Heart left ventricle (tissue), 16 donors: ENCODE results near the gene PEPD. TPM values are rescaled to one million over a fixed set of nuclear protein-coding genes. Genes with fewer than 3 reads are reported as not detected.

Source experiments
- ATAC-seq, 4 donors: fragments of 200-7000 bp; cut with Tn5 transposase; one replicate each; pipeline ENCODE4 v1.9.1; 2020 to 2022; ENCODE audit warnings: moderate library complexity in 4 of 4, mild to moderate bottlenecking in 3 of 4, moderate number of reproducible peaks in 1 of 4
- DNase-seq, 5 donors: peaks; one replicate each; pipeline ENCODE4 v3.0.0-alpha.2; 2020
- H3K27ac ChIP-seq, 12 donors: fragments of 200-600 bp; sonication (generic) in 4 of 12; one replicate each; pipeline versions ENCODE4 v1.5.0 to v1.8.0; 2016 to 2022; ENCODE audit warnings: mild to moderate bottlenecking in 2 of 12
- H3K27me3 ChIP-seq, 9 donors: fragments of 200-600 bp; sonication (generic) in 2 of 9; one replicate each; pipeline versions ENCODE4 v1.5.1 to v1.8.0; 2016 to 2022; ENCODE audit warnings: mild to moderate bottlenecking in 3 of 9
- H3K36me3 ChIP-seq, 9 donors: fragments of 200-600 bp; sonication (generic) in 2 of 9; one replicate each; pipeline versions ENCODE4 v1.5.0 to v1.8.0; 2018 to 2022; ENCODE audit warnings: mild to moderate bottlenecking in 2 of 9
- H3K4me1 ChIP-seq, 12 donors: fragments of 200-600 bp; sonication (generic) in 4 of 12; one replicate each; pipeline versions ENCODE4 v1.5.0 to v1.8.0; 2016 to 2022; ENCODE audit warnings: mild to moderate bottlenecking in 3 of 12
- H3K4me3 ChIP-seq, 12 donors: fragments of 200-600 bp; sonication (generic) in 4 of 12; one replicate each; pipeline versions ENCODE4 v1.5.0 to v1.8.0; 2017 to 2022; ENCODE audit warnings: mild to moderate bottlenecking in 9 of 12, moderate library complexity in 4 of 12
- H3K9me3 ChIP-seq, 12 donors: fragments of 200-600 bp; sonication (generic) in 4 of 12; one replicate each; pipeline versions ENCODE4 v1.5.0 to v1.8.0; 2016 to 2022; ENCODE audit warnings: mild to moderate bottlenecking in 1 of 12
- POLR2A ChIP-seq, 2 donors: fragments of 450-650 bp; IDR thresholded peaks; one replicate each; pipeline ENCODE4 v1.6.1; 2017; ENCODE audit warnings: antibody characterized with exemption in 2 of 2, mild to moderate bottlenecking in 2 of 2, moderate library complexity in 2 of 2
- WGBS, 4 donors: extraction: QIAGEN DNeasy Blood & Tissue Kit in 2 of 4; methylation state at CpG; one replicate each; pipeline versions ENCODE4 v1.1.5 to v1.1.7; 2013 to 2018; 5-methylcytosine and 5-hydroxymethylcytosine counted together
- intact Hi-C, 10 donors: fragments of 100-400 bp; cut with DNase I; formaldehyde crosslinking; loops; one replicate each; pipeline versions ENCODE4 v1.11.1 to v1.14.2; 2022
- polyA plus RNA-seq, 2 donors: library from polyadenylated mRNA; stranded (reverse); fragments of 200-250 nt; gene quantifications; one replicate each; pipeline ENCODE4 v1.2.3, GENCODE V29; 2013
- total RNA-seq, 9 donors: library from RNA; depleted of rRNA in 2 of 9; stranded (reverse); fragments of >200 nt in 2 of 9; fragmentation: NEBNext Ultra II Directional in 3 of 9; extraction: Animal tissue kit (Norgen Biotek cat#: 25700) in 3 of 9; gene quantifications; one replicate each; pipeline versions ENCODE4 v1.1.0 to v1.2.4, GENCODE V29; 2016 to 2023
- TF ChIP-seq, protein P1 (sequence below), 12 donors: fragments of 200-600 bp; sonication (generic) in 4 of 12; IDR thresholded peaks; one replicate each; pipeline versions ENCODE4 v1.5.0 to v1.8.0; 2018 to 2022; ENCODE audit warnings: antibody characterized with exemption in 12 of 12, mild to moderate bottlenecking in 5 of 12
- donor health status: ischemic (EF 13 %, LVEDD 7.1; RV severe dilation, severe dysfunction).
- donor health status: healthy with polysubstance abuse.
- donor health status: DM: no; HTN: yes; CAD: no.
- donor health status: DM: no; HTN: no; CAD: no.
- donor health status: ischemic (EF 25% LVEDD 6.9; RV normal size, moderate dysfunction).
- donor health status: ischemic (EF 25% LVEDD 5.7; RV mildly dilated, moderate dysfunction).
- donor health status: healthy.
- donor health status: DM: yes; HTN: yes; CAD: no.
- donor health status: ischemic (EF 35%, LVEDD 5.7; RV mildly dilated, moderate dysfunction).
- donor health status: nonischemic (EF 11% LVEDD 7.7; RV severe dilation, severe dysfunction).
- donor health status: DM: yes; HTN: yes; CAD: no.
- donor health status: PGD.
- donor health status: ischemic (EF 29% LVEDD 5.4; RV normal size, mild dysfunction).
- donor health status: nonischemic (EF 23%, LVEDD 6.1; RV moderate dilation, normal function).

PEPD gene
- total and polyA plus RNA-seq, 11 donors, result 19.4 to 45.7 (median 29.9) TPM

DNA sequence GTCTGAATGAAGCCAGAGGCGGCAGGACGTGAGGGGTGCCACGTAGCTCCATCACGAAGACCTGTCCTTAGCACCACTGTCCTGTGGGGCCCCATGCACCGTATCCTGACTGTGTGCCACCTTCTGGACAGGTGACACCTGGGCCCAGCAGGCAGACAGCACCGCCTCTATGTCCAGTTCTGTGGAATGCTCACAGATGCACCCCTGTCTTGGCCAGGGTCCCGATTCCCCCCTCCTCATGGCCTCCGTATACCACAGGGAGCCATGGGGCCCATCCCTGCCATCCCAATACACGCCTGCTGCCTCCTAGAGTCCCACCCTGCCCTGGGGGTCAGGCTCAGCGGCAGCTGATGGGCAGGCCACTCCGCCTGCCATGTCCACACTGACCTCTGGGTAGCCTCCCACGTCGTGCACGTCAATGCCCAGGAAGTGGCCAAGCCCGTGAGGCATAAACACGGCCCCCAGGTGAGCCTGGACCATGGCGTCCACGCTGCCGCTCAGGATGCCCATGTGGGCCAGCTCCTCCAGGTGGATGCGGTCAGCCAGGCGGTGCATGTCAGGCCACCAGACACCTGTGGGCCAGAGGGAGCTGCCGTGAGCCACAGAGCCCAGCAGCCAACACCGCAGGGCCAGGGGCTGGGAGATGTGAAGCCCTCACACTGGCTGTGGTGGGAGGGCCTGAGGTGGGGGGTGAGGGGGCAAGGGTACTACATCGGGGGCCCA is 130.5 kb downstream of the PEPD start:
- peaks cover 0 to 19% (median 7%) of the 10 kb centered on the region in 9 donors for H3K36me3 ChIP-seq
- H3K4me3 ChIP-seq, result no peak overlapping the region
- H3K9me3 ChIP-seq, result no peaks in the 10 kb centered on the region
- peak overlapping the region in 11 of 12 donors; percentile 25 to 87 (median 70) for H3K27ac ChIP-seq
- DNase-seq (peak in 3 of 5 donors; percentile 16 to 59 (median 20)), ATAC-seq (no peak)
- peaks cover 15 to 88% (median 74%) of the 10 kb centered on the region in 12 donors for H3K4me1 ChIP-seq
- TF ChIP-seq, protein P1, sequence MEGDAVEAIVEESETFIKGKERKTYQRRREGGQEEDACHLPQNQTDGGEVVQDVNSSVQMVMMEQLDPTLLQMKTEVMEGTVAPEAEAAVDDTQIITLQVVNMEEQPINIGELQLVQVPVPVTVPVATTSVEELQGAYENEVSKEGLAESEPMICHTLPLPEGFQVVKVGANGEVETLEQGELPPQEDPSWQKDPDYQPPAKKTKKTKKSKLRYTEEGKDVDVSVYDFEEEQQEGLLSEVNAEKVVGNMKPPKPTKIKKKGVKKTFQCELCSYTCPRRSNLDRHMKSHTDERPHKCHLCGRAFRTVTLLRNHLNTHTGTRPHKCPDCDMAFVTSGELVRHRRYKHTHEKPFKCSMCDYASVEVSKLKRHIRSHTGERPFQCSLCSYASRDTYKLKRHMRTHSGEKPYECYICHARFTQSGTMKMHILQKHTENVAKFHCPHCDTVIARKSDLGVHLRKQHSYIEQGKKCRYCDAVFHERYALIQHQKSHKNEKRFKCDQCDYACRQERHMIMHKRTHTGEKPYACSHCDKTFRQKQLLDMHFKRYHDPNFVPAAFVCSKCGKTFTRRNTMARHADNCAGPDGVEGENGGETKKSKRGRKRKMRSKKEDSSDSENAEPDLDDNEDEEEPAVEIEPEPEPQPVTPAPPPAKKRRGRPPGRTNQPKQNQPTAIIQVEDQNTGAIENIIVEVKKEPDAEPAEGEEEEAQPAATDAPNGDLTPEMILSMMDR (IDR thresholded peaks at IDR 0.05), result no peak
- TF ChIP-seq POLR2A (IDR thresholded peaks at IDR 0.05), result no peak
- WGBS, 4 donors, result 83 to 88% (median 87%) methylated on average over 12 to 24 of the region's 24 CpGs
- intact Hi-C loops, result loop anchor here in 2 of 10 donors (2.0 to 10.0 kb wide), 2 partner anchors 14 to 86 kb away; partner anchors contain the start of gene CEBPA (in 1 of the 2)
- H3K27me3 ChIP-seq, result no peaks in the 10 kb centered on the region

DNA sequence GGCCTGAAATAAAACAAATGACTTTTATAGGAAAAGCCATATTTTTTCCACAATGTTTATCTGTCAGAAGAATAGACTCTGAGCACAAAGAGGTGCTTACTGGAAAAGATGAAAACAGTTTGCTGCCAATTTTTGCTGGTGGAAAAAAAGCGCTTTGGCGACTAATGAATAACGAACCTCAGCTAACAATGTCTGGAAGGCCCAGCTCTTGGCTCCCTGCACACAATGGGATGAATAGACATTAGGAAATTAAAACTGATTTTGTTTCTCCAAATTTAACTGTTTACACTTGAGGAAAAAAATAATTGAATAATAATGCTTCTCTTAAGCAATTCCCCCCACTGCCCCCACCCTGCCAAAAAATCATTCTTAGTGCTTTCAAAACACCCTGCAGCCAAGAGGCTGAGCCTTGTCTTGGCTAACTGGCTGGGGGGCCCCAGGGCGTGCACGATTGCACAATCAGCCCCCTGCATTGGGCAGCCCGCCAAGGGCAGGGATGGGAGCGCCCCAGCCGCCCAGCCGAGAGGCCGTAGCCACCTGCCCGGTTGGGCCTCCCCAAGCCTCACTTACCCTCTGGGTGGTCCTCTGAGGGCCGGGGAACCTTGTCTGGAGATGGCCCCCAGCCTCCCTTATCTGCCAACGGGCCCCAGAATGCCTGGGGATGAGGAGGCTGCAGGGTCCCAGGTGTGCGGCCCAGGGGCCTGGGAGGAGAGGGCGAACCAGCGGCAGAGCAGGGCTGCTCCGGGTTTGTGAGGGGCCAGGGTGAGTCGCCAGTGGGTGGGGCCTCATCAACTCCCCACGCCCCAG is 131.3 kb downstream of the PEPD start:
- Histone ChIP-seq H3K27ac (peak overlapping the region; percentile 66 to 92 (median 83)), H3K4me1 (peaks cover 15 to 87% (median 68%) of the 10 kb centered on the region in 12 donors), H3K4me3 (peak overlapping the region in 2 of 12 donors; percentile 6 to 10), H3K27me3 (no peaks in the 10 kb centered on the region), H3K9me3 (no peaks in the 10 kb centered on the region), H3K36me3 (peaks cover 0 to 24% (median 7%) of the 10 kb centered on the region in 9 donors)
- TF ChIP-seq POLR2A (IDR thresholded peaks at IDR 0.05), result no peak
- TF ChIP-seq, protein P1 (IDR thresholded peaks at IDR 0.05), result no peak
- peak; percentile 39 to 82 (median 61) for DNase-seq
- intact Hi-C loops, result loop anchor here in 2 of 10 donors (2.0 to 10.0 kb wide), 2 partner anchors 14 to 86 kb away; partner anchors contain the start of gene CEBPA (in 1 of the 2)
- WGBS, 4 donors, result 49 to 57% (median 51%) methylated on average over 12 to 19 of the region's 19 CpGs
- ATAC-seq, result peak in 3 of 4 donors; percentile 3 to 40 (median 13)

DNA sequence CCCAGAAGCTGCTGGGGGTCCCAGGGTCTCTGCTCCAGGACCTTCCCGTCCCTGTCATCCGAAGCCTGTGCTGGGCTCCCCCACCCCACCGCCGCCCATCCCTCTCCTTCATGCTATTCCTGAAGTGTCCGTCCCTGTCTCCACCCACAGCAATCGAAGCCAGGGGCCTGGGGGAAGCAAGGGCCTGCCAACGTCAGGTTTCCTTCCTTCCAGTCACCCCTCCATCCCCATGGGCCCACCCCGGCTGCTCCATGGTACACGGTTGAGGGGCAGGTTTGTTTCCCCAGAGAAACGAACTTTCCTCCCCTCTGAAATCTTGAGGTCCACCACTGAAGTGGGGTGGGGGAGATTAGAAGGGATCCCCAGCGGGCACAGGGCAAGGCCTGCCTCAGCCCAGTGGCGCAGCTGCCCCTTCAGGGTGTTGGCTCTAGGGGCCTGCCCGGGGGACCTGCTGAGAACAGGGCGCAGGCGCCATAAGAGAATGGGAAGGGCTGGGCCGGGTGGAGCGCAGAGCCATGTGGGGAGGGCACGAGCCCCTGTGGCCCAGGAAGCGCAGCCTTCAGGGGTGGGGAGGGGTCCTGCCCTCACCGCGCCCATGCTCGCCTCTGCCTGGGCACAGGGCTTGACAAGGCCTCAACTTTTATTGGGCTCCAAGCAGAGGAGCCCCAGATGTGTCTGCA is 132.0 kb downstream of the PEPD start:
- 53 to 73% (median 68%) methylated on average over 21 to 22 of the region's 22 CpGs for WGBS, 4 donors
- intact Hi-C loops, result loop anchor here in 2 of 10 donors (2.0 to 10.0 kb wide), 2 partner anchors 13 to 85 kb away; partner anchors contain the start of gene CEBPA (in 1 of the 2)

More for the DNA sequence above, 132.0 kb downstream of the PEPD start:
- no peak for TF ChIP-seq POLR2A (IDR thresholded peaks at IDR 0.05)
- TF ChIP-seq, protein P1 (IDR thresholded peaks at IDR 0.05), result no peak
- peak in 3 of 4 donors; percentile 3 to 30 (median 23) for ATAC-seq
- Histone ChIP-seq H3K27ac (peak overlapping the region; percentile 66 to 92 (median 83)), H3K9me3 (no peaks in the 10 kb centered on the region), H3K36me3 (peaks cover 0 to 24% (median 7%) of the 10 kb centered on the region in 9 donors), H3K4me3 (peak overlapping the region in 1 of 12 donors; percentile 6), H3K4me1 (peaks cover 15 to 80% (median 60%) of the 10 kb centered on the region in 12 donors), H3K27me3 (no peaks in the 10 kb centered on the region)
- DNase-seq, result peak in 3 of 5 donors; percentile 30 to 67 (median 35)
